Tongue (tissue), 3 donors: ENCODE results near the gene RNF114. TPM values are rescaled to one million over a fixed set of nuclear protein-coding genes. Genes with fewer than 3 reads are reported as not detected.
"Not testable (repeated sequence)": the region's sequence is repeated elsewhere in the genome, so short reads cannot be mapped to it uniquely, and the experiment has no call there.

Source experiments
- DNase-seq: peaks from one replicate; pipeline ENCODE4 v3.0.0-alpha.2; 2015
- small RNA-seq: library from RNA; depleted of rRNA; stranded (forward); fragments of <200 nt; gene quantifications from one replicate; pipeline ENCODE3, GENCODE V24; 2014; ENCODE audit warnings: low replicate concordance
- total RNA-seq: library from RNA; depleted of rRNA; stranded (reverse); fragments of >200 nt; gene quantifications from one replicate; pipeline ENCODE4 v1.2.3, GENCODE V29; 2014

The RNF114 gene
- total RNA-seq, 1 donor from 2014 or later, result 86.4 TPM

GRCh38 chr20:49985617-49986016 lies 49.4 kb downstream of the RNF114 start:
- peak; percentile 80 for DNase-seq

GRCh38 chr20:49986049-49986448 lies 49.9 kb downstream of the RNF114 start:
- no peak for DNase-seq

DNA sequence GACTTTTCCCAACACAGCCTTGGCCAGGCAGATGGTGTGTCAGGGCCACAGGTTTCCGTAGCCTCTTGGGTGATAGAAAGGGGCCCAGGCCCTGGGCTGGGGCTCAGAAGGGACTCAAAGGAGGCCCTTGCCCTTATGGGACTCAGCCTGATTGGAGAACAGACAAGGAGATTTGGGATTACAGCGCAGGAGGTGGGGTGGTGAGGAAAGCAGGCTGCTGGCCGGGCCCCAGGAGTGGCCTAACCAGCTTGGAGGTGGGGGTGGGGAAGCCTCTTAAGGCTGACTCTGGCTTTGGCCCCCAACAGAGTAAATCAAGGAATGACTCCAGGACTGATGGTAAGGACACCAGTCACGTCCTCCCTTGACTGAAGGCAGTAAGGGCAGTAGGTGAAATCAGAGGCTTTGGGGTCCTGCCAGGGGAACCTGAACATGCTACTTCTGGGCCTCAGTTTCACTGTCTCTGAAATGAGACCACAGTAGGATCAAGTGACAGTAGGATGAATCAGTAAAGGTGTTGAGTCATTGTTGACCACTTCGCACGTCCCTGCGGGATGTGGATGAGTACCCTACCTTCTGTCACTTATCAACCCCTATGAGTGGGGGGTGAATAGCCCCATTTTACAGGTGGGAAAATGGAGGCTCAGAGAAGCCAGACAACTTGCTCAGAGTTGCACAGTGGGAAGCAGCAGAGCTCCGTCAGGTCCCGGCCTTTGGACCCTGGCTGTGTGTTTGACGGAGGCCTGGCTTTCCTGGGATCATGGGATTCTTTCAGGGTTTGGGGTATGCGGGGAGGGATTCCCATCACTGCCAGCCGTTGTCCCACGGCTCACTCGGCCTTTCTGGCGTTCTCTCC lies 51.0 kb downstream of the RNF114 start:
- DNase-seq, result no peak

- DNase-seq, result no peak
These were observed 51.9 kb downstream of the RNF114 start for GRCh38 chr20:49987868-49988690.

- DNase-seq, result peak; percentile 82
These were observed 53.3 kb downstream of the RNF114 start for GRCh38 chr20:49989234-49990065.

- peak; percentile 35 for DNase-seq
These were observed 54.1 kb downstream of the RNF114 start for GRCh38 chr20:49990271-49990720.

DNA sequence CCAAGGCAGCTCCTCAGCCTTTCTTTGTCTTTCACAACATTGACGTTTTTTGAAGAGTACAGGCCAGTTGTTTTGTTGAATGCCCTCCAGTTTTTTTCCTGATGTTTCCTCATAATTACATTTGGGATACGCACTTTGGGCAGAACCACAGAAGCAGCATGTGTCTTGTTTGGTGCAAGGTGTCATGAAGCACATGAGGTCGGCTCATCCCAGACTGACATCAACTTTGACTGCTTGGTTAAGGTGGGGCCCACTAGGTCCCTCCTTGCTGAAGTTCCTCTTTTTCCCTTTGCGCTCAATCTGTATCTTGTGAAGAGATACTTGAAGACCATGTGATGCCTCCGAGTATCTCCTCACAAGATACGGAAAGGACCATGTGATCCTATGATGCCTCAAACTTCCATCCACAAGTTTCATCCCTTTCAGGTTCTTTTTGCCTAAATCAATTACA lies 57.1 kb downstream of the RNF114 start:
- no peak for DNase-seq

- no peak for DNase-seq
These were observed 59.4 kb downstream of the RNF114 start for GRCh38 chr20:49995586-49995985.

GRCh38 chr20:49998478-49999188 lies 62.4 kb downstream of the RNF114 start:
- DNase-seq, result not testable (repeated sequence)

- no peak for DNase-seq
These were observed 63.1 kb downstream of the RNF114 start for GRCh38 chr20:49999329-49999728.

DNA sequence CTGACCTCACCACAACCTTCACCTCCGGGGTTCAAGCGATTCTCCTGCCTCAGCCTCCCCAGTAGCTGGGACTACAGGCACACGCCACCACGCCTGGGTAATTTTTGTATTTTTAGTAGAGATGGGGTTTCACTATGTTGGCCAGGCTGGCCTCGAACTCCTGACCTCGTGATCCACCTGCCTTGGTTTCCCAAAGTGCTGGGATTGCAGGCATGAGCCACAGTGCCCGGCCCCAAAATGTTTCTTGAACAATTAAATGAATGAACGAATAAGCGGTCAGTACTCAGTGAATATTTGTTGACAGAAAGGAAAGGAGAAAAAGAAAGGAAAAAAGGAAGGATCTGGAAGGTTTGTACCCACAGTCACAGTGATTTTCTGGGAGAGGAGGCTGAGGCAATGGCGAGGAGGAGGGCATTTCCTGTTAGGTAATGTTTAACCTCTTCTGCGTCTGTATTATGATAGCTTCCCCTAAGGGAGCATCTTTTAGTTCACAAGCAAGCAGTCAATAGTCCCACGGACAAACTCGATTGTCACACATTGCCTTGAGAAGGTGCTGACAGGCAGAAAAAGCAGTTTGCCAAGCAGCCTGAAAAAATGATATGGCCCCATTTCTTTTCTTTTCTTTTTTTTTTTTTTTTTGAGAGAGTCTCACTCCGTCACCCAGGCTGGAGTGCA lies 64.5 kb downstream of the RNF114 start:
- DNase-seq, result not testable (repeated sequence)

DNA sequence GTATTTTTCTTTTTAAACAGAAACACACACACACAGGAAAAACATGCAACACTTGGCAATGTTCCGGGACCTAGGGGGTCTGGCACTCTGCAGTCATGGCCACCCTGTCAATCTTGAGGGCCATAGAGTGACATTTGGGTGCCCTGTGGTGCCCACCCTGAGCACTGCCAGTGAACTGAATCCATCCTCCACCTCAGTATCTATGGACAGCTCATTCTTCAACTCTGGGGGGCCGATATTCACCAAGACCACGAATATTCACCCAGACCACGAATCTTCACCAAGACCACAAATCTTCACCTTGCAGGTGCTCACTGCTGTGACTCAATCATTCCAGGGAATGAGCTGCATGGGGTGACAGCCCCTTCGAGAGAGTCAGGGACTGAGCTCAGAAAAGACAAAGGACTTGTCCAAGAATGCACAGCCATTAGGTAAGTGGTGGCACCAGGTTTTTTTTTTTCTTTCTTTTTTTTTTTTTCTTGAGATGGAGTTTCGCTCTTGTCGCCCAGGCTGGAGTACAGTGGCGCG lies 65.7 kb downstream of the RNF114 start:
- no peak for DNase-seq

GRCh38 chr20:50003253-50003656 lies 67.1 kb downstream of the RNF114 start:
- DNase-seq, result no peak

Small RNAs within 50 kb of the gene (small RNA-seq; reads per million reads assigned to genes)
- not detected for gene RF00017
- gene RF00019, result not detected
- not detected for gene RNU6-147P

Other genes starting within 250 kb of the RNF114 start
- gene B4GALT5, start 222.5 kb upstream of the RNF114 start, total RNA-seq, result 21.3 TPM
- 4.3 TPM for gene SLC9A8, start 123.6 kb upstream of the RNF114 start, total RNA-seq
- gene SPATA2, start 20.9 kb upstream of the RNF114 start, total RNA-seq, result 2.4 TPM
- 0.31 TPM for gene SNAI1, start 46.6 kb downstream of the RNF114 start, total RNA-seq
- 39.6 TPM for gene UBE2V1, start 176.8 kb downstream of the RNF114 start, total RNA-seq
- gene PEDS1, start 217.3 kb downstream of the RNF114 start, total RNA-seq, result 18.6 TPM